ENCODE measurements around the gene NIPSNAP3A.

NIPSNAP3A gene

GRCh38 chr9:104778802-104779201, 31.3 kb downstream of the NIPSNAP3A start:
- Mint-ChIP-seq H3K27me3 (peaks cover 3% of the 10 kb centered on the region), H3K4me3 (no peak overlapping the region), H3K27ac (ENCODE audit: low read depth) (no peak overlapping the region)

GRCh38 chr9:104779334-104779733, 31.9 kb downstream of the NIPSNAP3A start:
- ATAC-seq (replicated peaks; ENCODE audit: extremely low read depth, poor library complexity, severe bottlenecking), result no peak
- Mint-ChIP-seq H3K4me1 (no peaks in the 10 kb centered on the region), H3K36me3 (ENCODE audit: insufficient read depth) (no peaks in the 10 kb centered on the region), H3K4me3 (no peak overlapping the region), H3K27me3 (peaks cover 8% of the 10 kb centered on the region), H3K9me3 (no peaks in the 10 kb centered on the region), H3K27ac (ENCODE audit: low read depth) (no peak overlapping the region)
- no peak for DNase-seq (ENCODE audit: low spot score in 2 of 2)

More at GRCh38 chr9:104778802-104779201, 31.3 kb downstream of the NIPSNAP3A start:
- Mint-ChIP-seq H3K4me1 (no peaks in the 10 kb centered on the region), H3K9me3 (no peaks in the 10 kb centered on the region), H3K36me3 (ENCODE audit: insufficient read depth) (no peaks in the 10 kb centered on the region)
- ATAC-seq (replicated peaks; ENCODE audit: extremely low read depth, poor library complexity, severe bottlenecking) (no peak), DNase-seq (ENCODE audit: low spot score in 2 of 2) (no peak)

- Mint-ChIP-seq H3K4me1 (no peaks in the 10 kb centered on the region), H3K9me3 (no peaks in the 10 kb centered on the region), H3K27ac (ENCODE audit: low read depth) (no peak overlapping the region), H3K36me3 (ENCODE audit: insufficient read depth) (no peaks in the 10 kb centered on the region), H3K27me3 (peaks cover 10% of the 10 kb centered on the region), H3K4me3 (no peak overlapping the region)
- DNase-seq (ENCODE audit: low spot score in 2 of 2) (no peak), ATAC-seq (replicated peaks; ENCODE audit: extremely low read depth, poor library complexity, severe bottlenecking) (no peak)
Measured at GRCh38 chr9:104779946-104780535, 32.6 kb downstream of the NIPSNAP3A start.

- Mint-ChIP-seq H3K36me3 (ENCODE audit: insufficient read depth) (no peaks in the 10 kb centered on the region), H3K9me3 (no peaks in the 10 kb centered on the region), H3K27me3 (peaks cover 10% of the 10 kb centered on the region), H3K27ac (ENCODE audit: low read depth) (no peak overlapping the region), H3K4me3 (no peak overlapping the region), H3K4me1 (no peaks in the 10 kb centered on the region)
- ATAC-seq (replicated peaks; ENCODE audit: extremely low read depth, poor library complexity, severe bottlenecking) (no peak), DNase-seq (ENCODE audit: low spot score in 2 of 2) (no peak)
Measured at GRCh38 chr9:104780796-104781395, 33.4 kb downstream of the NIPSNAP3A start.

GRCh38 chr9:104783588-104783987, 36.1 kb downstream of the NIPSNAP3A start:
- H3K36me3 Mint-ChIP-seq (ENCODE audit: insufficient read depth), result peaks cover 2% of the 10 kb centered on the region
- H3K27me3 Mint-ChIP-seq, result peaks cover 10% of the 10 kb centered on the region
- ATAC-seq (replicated peaks; ENCODE audit: extremely low read depth, poor library complexity, severe bottlenecking) (no peak), DNase-seq (ENCODE audit: low spot score in 2 of 2) (no peak)
- no peaks in the 10 kb centered on the region for H3K9me3 Mint-ChIP-seq
- H3K27ac Mint-ChIP-seq (ENCODE audit: low read depth), result no peak overlapping the region
- H3K4me3 Mint-ChIP-seq, result no peak overlapping the region
- H3K4me1 Mint-ChIP-seq, result no peaks in the 10 kb centered on the region

- Mint-ChIP-seq H3K27ac (ENCODE audit: low read depth) (no peak overlapping the region), H3K9me3 (no peaks in the 10 kb centered on the region), H3K27me3 (peaks cover 10% of the 10 kb centered on the region), H3K36me3 (ENCODE audit: insufficient read depth) (peaks cover 2% of the 10 kb centered on the region), H3K4me3 (no peak overlapping the region), H3K4me1 (no peaks in the 10 kb centered on the region)
- ATAC-seq (replicated peaks; ENCODE audit: extremely low read depth, poor library complexity, severe bottlenecking), result no peak
- DNase-seq (ENCODE audit: low spot score in 2 of 2), result no peak
Measured at GRCh38 chr9:104784098-104784497, 36.6 kb downstream of the NIPSNAP3A start.

- DNase-seq (ENCODE audit: low spot score in 2 of 2), result no peak
- no peak for ATAC-seq (replicated peaks; ENCODE audit: extremely low read depth, poor library complexity, severe bottlenecking)
- Mint-ChIP-seq H3K27me3 (peaks cover 10% of the 10 kb centered on the region), H3K4me3 (no peak overlapping the region), H3K4me1 (no peaks in the 10 kb centered on the region), H3K9me3 (no peaks in the 10 kb centered on the region), H3K36me3 (ENCODE audit: insufficient read depth) (peaks cover 2% of the 10 kb centered on the region), H3K27ac (ENCODE audit: low read depth) (no peak overlapping the region)
Measured at GRCh38 chr9:104786293-104786692, 38.8 kb downstream of the NIPSNAP3A start.

- no peak for ATAC-seq (replicated peaks; ENCODE audit: extremely low read depth, poor library complexity, severe bottlenecking)
- H3K27ac Mint-ChIP-seq (ENCODE audit: low read depth), result no peak overlapping the region
- no peaks in the 10 kb centered on the region for H3K9me3 Mint-ChIP-seq
- DNase-seq (ENCODE audit: low spot score in 2 of 2), result no peak
- no peaks in the 10 kb centered on the region for H3K4me1 Mint-ChIP-seq
- peaks cover 18% of the 10 kb centered on the region for H3K27me3 Mint-ChIP-seq
- H3K4me3 Mint-ChIP-seq, result no peak overlapping the region
- peaks cover 9% of the 10 kb centered on the region for H3K36me3 Mint-ChIP-seq (ENCODE audit: insufficient read depth)
Measured at GRCh38 chr9:104787306-104788015, 40.0 kb downstream of the NIPSNAP3A start.

GRCh38 chr9:104788251-104788650, 40.8 kb downstream of the NIPSNAP3A start:
- Mint-ChIP-seq H3K4me1 (no peaks in the 10 kb centered on the region), H3K9me3 (no peaks in the 10 kb centered on the region), H3K4me3 (no peak overlapping the region), H3K27me3 (peaks cover 24% of the 10 kb centered on the region), H3K36me3 (ENCODE audit: insufficient read depth) (peaks cover 9% of the 10 kb centered on the region), H3K27ac (ENCODE audit: low read depth) (no peak overlapping the region)
- no peak for ATAC-seq (replicated peaks; ENCODE audit: extremely low read depth, poor library complexity, severe bottlenecking)
- no peak for DNase-seq (ENCODE audit: low spot score in 2 of 2)

GRCh38 chr9:104794070-104794469, 46.6 kb downstream of the NIPSNAP3A start:
- DNase-seq (ENCODE audit: low spot score in 2 of 2) (no peak), ATAC-seq (replicated peaks; ENCODE audit: extremely low read depth, poor library complexity, severe bottlenecking) (no peak)
- Mint-ChIP-seq H3K4me3 (no peak overlapping the region), H3K27me3 (peaks cover 39% of the 10 kb centered on the region), H3K4me1 (no peaks in the 10 kb centered on the region), H3K9me3 (no peaks in the 10 kb centered on the region), H3K27ac (ENCODE audit: low read depth) (no peak overlapping the region), H3K36me3 (ENCODE audit: insufficient read depth) (peaks cover 10% of the 10 kb centered on the region)

GRCh38 chr9:104795082-104795481, 47.6 kb downstream of the NIPSNAP3A start:
- DNase-seq (ENCODE audit: low spot score in 2 of 2) (no peak), ATAC-seq (replicated peaks; ENCODE audit: extremely low read depth, poor library complexity, severe bottlenecking) (no peak)
- Mint-ChIP-seq H3K27me3 (peaks cover 48% of the 10 kb centered on the region), H3K9me3 (no peaks in the 10 kb centered on the region), H3K4me3 (no peak overlapping the region), H3K4me1 (no peaks in the 10 kb centered on the region), H3K36me3 (ENCODE audit: insufficient read depth) (peaks cover 12% of the 10 kb centered on the region), H3K27ac (ENCODE audit: low read depth) (no peak overlapping the region)

- no peaks in the 10 kb centered on the region for H3K9me3 Mint-ChIP-seq
- no peak for ATAC-seq (replicated peaks; ENCODE audit: extremely low read depth, poor library complexity, severe bottlenecking)
- H3K4me3 Mint-ChIP-seq, result no peak overlapping the region
- H3K27ac Mint-ChIP-seq (ENCODE audit: low read depth), result no peak overlapping the region
- peaks cover 12% of the 10 kb centered on the region for H3K36me3 Mint-ChIP-seq (ENCODE audit: insufficient read depth)
- peaks cover 48% of the 10 kb centered on the region for H3K27me3 Mint-ChIP-seq
- no peak for DNase-seq (ENCODE audit: low spot score in 2 of 2)
- no peaks in the 10 kb centered on the region for H3K4me1 Mint-ChIP-seq
Measured at GRCh38 chr9:104795857-104796256, 48.4 kb downstream of the NIPSNAP3A start.
